Tibial artery (tissue), 4 donors: ENCODE results near the gene ZBTB2.

Experiments used
- DNase-seq, 2 donors: peaks; one replicate each; pipeline ENCODE4 v3.0.0-alpha.2; 2019
- H3K27ac ChIP-seq, 2 donors: fragments of 200-600 bp; sonication (generic) in 1 of 2; 1 replicate in 1 of 2; 2 replicates in 1 of 2; pipeline ENCODE4 v1.5.1; 2018 to 2019; ENCODE audit warnings: mild to moderate bottlenecking in 1 of 2
- H3K27me3 ChIP-seq, 2 donors: fragments of 200-600 bp; sonication (generic) in 1 of 2; one replicate each; pipeline versions ENCODE4 v1.5.1 to v1.6.0; 2016 to 2019
- H3K36me3 ChIP-seq, 3 donors: fragments of 200-600 bp; sonication (generic) in 2 of 3; one replicate each; pipeline ENCODE4 v1.5.1; 2016 to 2019; ENCODE audit warnings: mild to moderate bottlenecking in 2 of 3
- H3K4me1 ChIP-seq, 4 donors: fragments of 200-600 bp; sonication (generic) in 2 of 4; 1 replicate in 3 of 4; 2 replicates in 1 of 4; pipeline ENCODE4 v1.5.1; 2016 to 2019
- H3K4me3 ChIP-seq, 2 donors: fragments of 200-600 bp; sonication (generic) in 1 of 2; 1 replicate in 1 of 2; 2 replicates in 1 of 2; pipeline ENCODE4 v1.5.1; 2018 to 2019; ENCODE audit warnings: mild to moderate bottlenecking in 2 of 2
- H3K9me3 ChIP-seq, 3 donors: fragments of 200-600 bp; sonication (generic) in 1 of 3; one replicate each; pipeline ENCODE4 v1.5.1; 2016 to 2019
- CTCF ChIP-seq, 2 experiments: fragments of 200-600 bp in 1 of 2; fragments of 450-650 bp in 1 of 2; IDR thresholded peaks; one replicate each; pipeline ENCODE4 v1.5.1; 2017 to 2019; ENCODE audit warnings: antibody characterized with exemption in 2 of 2, mild to moderate bottlenecking in 1 of 2, moderate library complexity in 1 of 2
- intact Hi-C: fragments of 100-400 bp; cut with DNase I; formaldehyde crosslinking; loops from one replicate; pipeline ENCODE4 v1.15.0; 2023; ENCODE audit warnings: low total_unique reads

The ZBTB2 gene

GRCh38 chr6:151372164-151372563 lies 19.2 kb downstream of the ZBTB2 start:
- Histone ChIP-seq H3K27ac (no peak overlapping the region), H3K27me3 (no peaks in the 10 kb centered on the region), H3K9me3 (no peaks in the 10 kb centered on the region), H3K36me3 (peaks cover 13 to 38% (median 20%) of the 10 kb centered on the region in 3 donors), H3K4me1 (peaks cover 0 to 4% (median 0%) of the 10 kb centered on the region in 4 donors), H3K4me3 (no peak overlapping the region)
- TF ChIP-seq CTCF (IDR thresholded peaks at IDR 0.05), result no peak
- no peak for DNase-seq
- intact Hi-C loops, result no loop called here

- H3K27ac ChIP-seq, result no peak overlapping the region
- H3K27me3 ChIP-seq, result no peaks in the 10 kb centered on the region
- peaks cover 0 to 4% (median 0%) of the 10 kb centered on the region in 4 donors for H3K4me1 ChIP-seq
- H3K36me3 ChIP-seq, result peaks cover 25 to 54% (median 32%) of the 10 kb centered on the region in 3 donors
- no peak for DNase-seq
- intact Hi-C loops, result no loop called here
- no peak overlapping the region for H3K4me3 ChIP-seq
- no peaks in the 10 kb centered on the region for H3K9me3 ChIP-seq
- TF ChIP-seq CTCF (IDR thresholded peaks at IDR 0.05), result no peak
These were observed 20.8 kb downstream of the ZBTB2 start for GRCh38 chr6:151370509-151371078.

GRCh38 chr6:151365233-151365632 lies 26.1 kb downstream of the ZBTB2 start:
- H3K27ac ChIP-seq, result no peak overlapping the region
- no peaks in the 10 kb centered on the region for H3K9me3 ChIP-seq
- H3K4me1 ChIP-seq, result no peaks in the 10 kb centered on the region
- peaks cover 37 to 68% (median 45%) of the 10 kb centered on the region in 3 donors for H3K36me3 ChIP-seq
- H3K27me3 ChIP-seq, result no peaks in the 10 kb centered on the region
- TF ChIP-seq CTCF (IDR thresholded peaks at IDR 0.05), result no peak
- intact Hi-C loops, result no loop called here
- no peak for DNase-seq
- H3K4me3 ChIP-seq, result no peak overlapping the region

DNA sequence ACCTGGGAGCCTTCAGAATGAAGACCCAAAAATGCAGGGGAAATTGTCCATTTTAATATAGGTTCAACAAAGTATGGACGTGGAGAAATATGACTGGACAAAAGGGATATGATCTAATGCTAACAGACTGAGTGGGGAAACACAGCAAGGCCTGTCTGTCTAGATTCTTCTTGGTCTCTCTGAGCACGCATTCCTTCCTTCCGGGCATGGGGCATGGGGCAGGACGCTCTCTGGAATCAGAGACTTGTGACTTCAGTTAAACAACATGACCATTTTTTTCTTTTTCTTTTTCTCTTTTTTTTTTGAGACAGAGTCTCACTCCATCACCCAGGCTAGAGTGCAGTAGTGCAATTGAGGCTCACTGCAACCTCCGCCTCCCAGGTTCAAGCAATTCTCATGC lies 31.9 kb downstream of the ZBTB2 start:
- Histone ChIP-seq H3K36me3 (peaks cover 16 to 29% (median 22%) of the 10 kb centered on the region in 3 donors), H3K27me3 (no peaks in the 10 kb centered on the region), H3K9me3 (no peaks in the 10 kb centered on the region), H3K27ac (no peak overlapping the region), H3K4me1 (peaks cover 0 to 6% (median 0%) of the 10 kb centered on the region in 4 donors), H3K4me3 (no peak overlapping the region)
- no peak for DNase-seq
- intact Hi-C loops, result no loop called here
- no peak for TF ChIP-seq CTCF (IDR thresholded peaks at IDR 0.05)

GRCh38 chr6:151358475-151358874 lies 32.9 kb downstream of the ZBTB2 start:
- Histone ChIP-seq H3K9me3 (no peaks in the 10 kb centered on the region), H3K27ac (no peak overlapping the region), H3K4me1 (peaks cover 0 to 6% (median 0%) of the 10 kb centered on the region in 4 donors), H3K36me3 (peaks cover 16 to 28% (median 20%) of the 10 kb centered on the region in 3 donors), H3K4me3 (no peak overlapping the region), H3K27me3 (no peaks in the 10 kb centered on the region)
- intact Hi-C loops, result no loop called here
- no peak for DNase-seq
- no peak for TF ChIP-seq CTCF (IDR thresholded peaks at IDR 0.05)
